GM18520 (cell line): Measurements from ENCODE around the gene SNAI1.

Experiments
- ATAC-seq: cut with Tn5 transposase; IDR thresholded peaks from one replicate; pipeline ENCODE4 v1.9.1; 2021; ENCODE audit not compliant: unreplicated experiment

SNAI1 gene

DNA sequence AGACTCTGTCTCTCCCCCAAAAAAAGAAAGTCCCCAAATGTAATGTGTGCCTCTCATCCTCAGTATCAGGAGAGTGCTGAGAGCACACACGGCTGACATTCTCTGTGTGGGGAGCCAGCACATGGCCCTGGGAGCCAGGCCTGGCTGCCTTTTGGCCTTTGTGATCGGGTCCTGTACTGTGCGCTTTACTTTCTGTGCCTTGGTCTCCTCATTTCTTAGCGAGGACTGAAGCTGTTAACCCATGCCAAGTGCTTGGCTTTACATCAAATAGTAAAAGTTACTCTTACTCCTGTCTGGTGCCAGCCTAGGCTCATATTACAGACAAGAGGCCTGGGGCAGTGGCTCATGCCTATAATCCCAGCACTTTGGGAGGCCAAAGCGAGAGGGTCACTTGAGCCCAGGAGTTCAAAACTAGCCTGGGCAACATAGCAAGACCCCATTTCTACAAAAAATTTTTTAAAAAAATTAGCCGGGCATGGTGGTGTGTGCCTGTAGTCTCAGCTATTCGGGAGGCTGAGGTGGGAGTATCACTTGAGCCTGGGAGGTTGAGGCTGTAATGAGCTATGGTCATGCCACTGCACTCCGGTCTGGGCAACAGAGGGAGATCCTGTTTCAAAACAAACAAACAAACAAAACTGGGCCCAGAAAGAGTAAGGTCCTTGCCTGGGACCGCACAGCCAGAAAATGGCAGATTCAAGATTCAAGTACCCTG, 50.3 kb downstream of the SNAI1 start:
- no peak for ATAC-seq

DNA sequence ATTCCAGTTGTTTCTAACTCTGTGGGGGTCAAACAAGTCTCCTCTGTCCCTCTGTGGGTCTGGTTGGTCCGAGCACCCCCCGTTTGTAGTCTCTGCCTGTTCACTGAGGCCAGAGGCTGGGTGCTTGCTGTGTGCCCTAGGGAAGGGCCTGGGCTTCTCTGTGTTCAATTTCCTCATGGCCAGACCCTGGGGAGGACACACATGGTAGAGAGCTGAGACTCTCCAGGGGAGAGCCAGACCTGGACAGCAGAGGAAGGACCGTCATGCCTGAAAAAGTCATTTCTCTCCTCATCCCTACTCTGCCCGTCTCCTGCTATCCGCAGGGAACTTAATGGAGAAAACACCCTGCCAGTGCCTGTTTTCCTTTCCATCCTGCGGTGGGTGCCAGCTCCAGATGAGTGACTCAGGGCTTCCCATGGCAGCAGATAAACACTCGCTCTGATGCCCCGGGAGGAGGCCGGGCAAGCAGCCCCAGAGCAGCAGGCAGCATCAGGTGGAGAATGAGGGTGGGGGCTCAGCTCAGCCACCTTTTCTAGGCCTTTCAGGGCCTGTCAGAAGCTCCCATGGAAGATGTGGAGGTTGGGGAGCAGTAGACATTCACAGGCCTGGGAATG, 51.9 kb downstream of the SNAI1 start:
- no peak for ATAC-seq

DNA sequence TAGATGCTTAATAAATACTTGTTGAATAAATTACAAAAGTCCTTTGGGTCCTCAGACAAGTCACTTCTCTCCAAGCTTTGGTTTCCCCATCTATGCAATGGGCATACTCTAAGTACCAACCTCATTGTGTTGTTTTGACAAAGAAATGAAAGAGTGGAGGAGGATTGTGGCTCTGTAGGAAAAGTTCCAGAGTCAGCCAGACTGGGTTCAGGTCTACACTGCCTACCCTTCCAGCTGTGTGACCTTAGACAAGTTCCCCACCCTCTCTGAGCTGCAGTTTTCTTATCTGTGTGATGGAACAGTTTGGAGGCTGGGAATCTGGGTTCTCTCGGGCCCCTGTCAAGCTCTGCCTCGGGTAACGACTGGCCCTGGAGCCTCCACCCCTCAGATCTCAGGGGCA, 53.9 kb downstream of the SNAI1 start:
- ATAC-seq = no peak

DNA sequence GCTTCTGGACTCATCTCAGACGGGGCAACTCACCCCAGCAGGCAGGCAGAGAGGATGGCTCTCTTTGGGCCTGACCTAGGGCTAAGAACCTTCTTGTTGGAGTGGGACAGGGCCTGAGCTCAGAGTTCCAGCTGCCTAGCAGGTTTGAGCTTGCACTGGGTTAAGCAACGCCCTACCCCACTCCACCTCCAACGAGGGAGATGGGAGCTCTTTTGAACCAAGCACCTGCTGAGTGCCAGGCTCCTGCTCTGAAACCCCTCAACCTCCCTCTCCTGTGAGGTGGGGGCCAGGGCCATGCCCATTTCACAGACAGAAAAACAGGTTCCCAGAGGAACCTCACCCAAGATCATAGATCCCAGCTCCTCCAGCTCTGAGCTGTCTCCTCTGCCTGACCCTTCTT, 54.3 kb downstream of the SNAI1 start:
- no peak for ATAC-seq

DNA sequence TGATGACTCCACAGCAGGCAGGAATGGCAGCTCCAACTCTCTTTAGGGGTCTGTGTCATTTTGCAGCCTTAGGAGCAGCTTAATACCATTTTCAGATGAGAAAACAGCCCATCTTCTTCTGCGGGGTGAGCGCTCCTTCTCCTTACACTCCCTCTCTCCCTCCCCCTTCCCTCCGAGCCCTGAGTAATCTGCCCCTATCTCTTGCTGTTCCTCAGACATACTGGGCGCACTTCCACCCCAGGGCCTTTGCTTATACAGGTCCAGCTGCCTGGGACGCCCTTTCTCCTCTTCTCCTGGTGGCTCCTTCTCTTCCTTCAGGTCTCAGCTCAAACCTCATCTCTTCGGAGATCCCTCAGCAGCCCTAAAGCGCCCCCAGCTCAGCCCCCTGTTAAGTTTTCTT, 54.8 kb downstream of the SNAI1 start:
- no peak for ATAC-seq

DNA sequence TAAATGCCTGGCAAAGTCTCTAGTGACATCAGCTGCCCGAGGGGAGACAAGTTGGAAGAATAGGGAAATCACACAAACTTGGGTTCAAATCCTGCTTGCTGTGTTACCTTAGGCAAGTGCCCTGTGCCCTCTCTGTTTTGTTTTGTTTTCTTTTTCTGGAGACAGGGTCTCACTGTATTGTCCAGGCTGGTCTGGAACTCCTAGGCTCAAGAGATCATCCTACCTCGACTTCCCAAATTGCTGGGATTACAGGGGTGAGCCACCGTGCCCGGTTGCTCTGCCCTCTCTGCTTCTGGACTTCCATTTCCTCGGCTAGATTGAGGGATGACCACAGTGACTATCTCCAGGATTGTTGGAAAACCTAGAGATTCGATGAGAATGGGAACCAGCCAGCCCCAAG, 55.4 kb downstream of the SNAI1 start:
- ATAC-seq = no peak
